A549 treated with GW870086 at 1 μM for 4 hours (cell line): ENCODE measurements around the gene ENDOV. TPM values are rescaled to one million over a fixed set of nuclear protein-coding genes. Genes with fewer than 3 reads are reported as not detected.

ENCODE experiments used
- total RNA-seq: library from RNA; stranded (reverse); fragments of 200-300 nt; extraction: Qiagen RNA extraction; gene quantifications from 5 replicates; pipeline ENCODE4 v1.2.3, GENCODE V29; 2022; ENCODE audit warnings: low read depth

The ENDOV gene
- total RNA-seq = 42.3 to 51.6 TPM (median 48.2 TPM) in 5 replicates

GRCh38 chr17:80414803-80415625, at the start of gene ENDOV:
ENDOV (plus strand) TSS chr17:80415167; CDS start chr17:80415195, 28 bp downstream.

GRCh38 chr17:80475910-80476876, 61.2 kb downstream of the ENDOV start, which contains the start of gene NPTX1:
NPTX1 (minus strand) TSS chr17:80476607; CDS start chr17:80476446, 161 bp downstream.

Other genes with a start within 250 kb of the ENDOV start
- 0.12 to 0.43 TPM (median 0.34 TPM) in 5 replicates for gene CARD14, start 245.1 kb upstream of the ENDOV start, total RNA-seq
- 18.3 to 28.1 TPM (median 23.9 TPM) in 5 replicates for gene SGSH, start 194.8 kb upstream of the ENDOV start, total RNA-seq
- gene SLC26A11, start 194.7 kb upstream of the ENDOV start, total RNA-seq = 13.3 to 15.7 TPM (median 14.4 TPM) in 5 replicates
- gene RNF213, start 154.3 kb upstream of the ENDOV start, total RNA-seq = 54.9 to 62.3 TPM (median 58.8 TPM) in 5 replicates
- 81.9 to 151 TPM (median 124 TPM) in 5 replicates for gene NPTX1, start 61.4 kb downstream of the ENDOV start, total RNA-seq
- 26.7 to 32.2 TPM (median 30.7 TPM) in 5 replicates for gene RPTOR, start 129.7 kb downstream of the ENDOV start, total RNA-seq